HepG2 (cell line): ENCODE measurements around the gene NACAD. TPM values are rescaled to one million over a fixed set of nuclear protein-coding genes. Genes with fewer than 3 reads are reported as not detected.

Source experiments
- ATAC-seq: fragments of 200-7000 bp; cut with Tn5 transposase; 3 replicates; pipeline ENCODE4 v1.9.1; 2020; ENCODE audit warnings: mild to moderate bottlenecking, moderate library complexity
- BruUV-seq: library from RNA; stranded (reverse); fragments of 400-500 nt; replicated peaks from 2 replicates; lab custom pipeline; 2021; lab: Mats Ljungman, UMichigan
- CTCF ChIA-PET: fragments of 300-600 bp; formaldehyde crosslinking; extraction: SDS; loops from one replicate; lab custom pipeline; 2021; ENCODE audit warnings: low total read pairs, inconsistent platforms, low intra/inter-chr PET ratio; lab: Yijun Ruan, JAX
- POLR2A ChIA-PET: fragments of 350-600 bp; sonication (Branson Sonifier 250); formaldehyde crosslinking; loops from one replicate; lab custom pipeline; 2020; ENCODE audit warnings: antibody characterized with exemption, inconsistent platforms; lab: Yijun Ruan, JAX
- DNase-seq: peaks from one replicate; pipeline ENCODE4 v3.0.0-alpha.2; 2015; ENCODE audit warnings: low spot score
- FAIRE-seq: peaks from 3 replicates; lab custom pipeline; 2011; peaks lifted over from hg19 to GRCh38; lab: Jason Lieb, UNC
- H2AFZ ChIP-seq: one replicate; pipeline ENCODE4 v1.6.1; 2011; ENCODE audit warnings: low read length, inconsistent platforms
- H3K27ac ChIP-seq: fragments of 300-600 bp; 3 replicates; pipeline ENCODE4 v1.8.0; 2011; ENCODE audit warnings: mixed run types, mild to moderate bottlenecking, mixed read lengths, low read length, inconsistent platforms; ENCODE audit not compliant: insufficient read depth; ENCODE audit errors: extremely low read length
- H3K27me3 ChIP-seq, 2 experiments: fragments of 200-600 bp in 1 of 2; 2 replicates in 1 of 2; 3 replicates in 1 of 2; pipeline versions ENCODE4 v1.6.0 to v1.8.0; 2011; ENCODE audit warnings: low read length in 2 of 2, mild to moderate bottlenecking in 2 of 2, moderate library complexity in 2 of 2, inconsistent platforms in 1 of 2; ENCODE audit not compliant: insufficient read depth in 2 of 2, control insufficient read depth in 1 of 2
- H3K36me3 ChIP-seq, 2 experiments: fragments of 200-600 bp in 1 of 2; replicated peaks in 1 of 2; 2 replicates in 1 of 2; 3 replicates in 1 of 2; pipeline versions ENCODE4 v1.5.1 to v1.8.0; 2011; ENCODE audit warnings: low read length in 2 of 2, inconsistent platforms in 1 of 2; ENCODE audit not compliant: insufficient read depth in 2 of 2, control insufficient read depth in 1 of 2
- H3K4me1 ChIP-seq: 2 replicates; pipeline ENCODE4 v1.5.1; 2012; ENCODE audit warnings: low read length, inconsistent platforms; ENCODE audit not compliant: insufficient read depth
- H3K4me2 ChIP-seq: 2 replicates; pipeline ENCODE4 v1.6.0; 2011; ENCODE audit warnings: low read depth, low read length, inconsistent platforms
- H3K4me3 ChIP-seq, 3 experiments: fragments of 200-600 bp in 1 of 3; sonication (generic), shearing (Covaris generic) in 1 of 3; replicated peaks in 1 of 3; 2 replicates each; pipeline ENCODE4 v1.5.1; 2011 to 2016; ENCODE audit warnings: low read length in 3 of 3, inconsistent platforms in 2 of 3, low read depth in 2 of 3, mild to moderate bottlenecking in 2 of 3, control low read depth in 1 of 3, mixed read lengths in 1 of 3; ENCODE audit not compliant: insufficient read depth in 1 of 3
- H3K79me2 ChIP-seq: one replicate; pipeline ENCODE4 v1.6.1; 2011; ENCODE audit warnings: low read length, inconsistent platforms; ENCODE audit not compliant: insufficient read depth
- H3K9ac ChIP-seq: 2 replicates; pipeline ENCODE4 v1.6.0; 2011; ENCODE audit warnings: mild to moderate bottlenecking, low read depth, low read length, inconsistent platforms; ENCODE audit not compliant: insufficient read depth
- H3K9me3 ChIP-seq: 2 replicates; pipeline ENCODE4 v1.5.1; 2012; ENCODE audit warnings: mild to moderate bottlenecking, low read length
- H4K20me1 ChIP-seq: 2 replicates; pipeline ENCODE4 v1.6.0; 2011; ENCODE audit warnings: inconsistent platforms, mild to moderate bottlenecking, low read length, moderate library complexity; ENCODE audit not compliant: insufficient read depth
- GATA4 ChIP-seq: sonication (generic); IDR thresholded peaks from 2 replicates; pipeline ENCODE4 v1.6.1; 2016; ENCODE audit warnings: antibody characterized with exemption, low read depth, borderline replicate concordance
- HIVEP1 ChIP-seq: sonication (generic); formaldehyde crosslinking; IDR thresholded peaks from 2 replicates; pipeline ENCODE4 v1.4.0; 2020; ENCODE audit warnings: mild to moderate bottlenecking, missing genetic modification reagents
- KLF11 ChIP-seq: IDR thresholded peaks from 2 replicates; pipeline ENCODE4 v1.6.1; 2016; ENCODE audit warnings: missing compliant biosample characterization
- MLLT10 ChIP-seq: sonication (generic); formaldehyde crosslinking; IDR thresholded peaks from 2 replicates; pipeline ENCODE4 v1.4.0; 2020; ENCODE audit warnings: missing genetic modification reagents
- NFRKB ChIP-seq: fragments of 450-650 bp; IDR thresholded peaks from 2 replicates; pipeline ENCODE4 v1.6.1; 2017
- RNF2 ChIP-seq: fragments of 450-650 bp; conservative IDR thresholded peaks from 2 replicates; pipeline ENCODE4 v1.6.1; 2016; ENCODE audit warnings: low read depth
- SP5 ChIP-seq: IDR thresholded peaks from 2 replicates; pipeline ENCODE4 v1.6.1; 2016; ENCODE audit warnings: low read depth, borderline replicate concordance
- ZFP62 ChIP-seq: sonication (generic); formaldehyde crosslinking; IDR thresholded peaks from 2 replicates; pipeline ENCODE4 v1.4.0; 2020; ENCODE audit warnings: missing genetic modification reagents
- ZNF329 ChIP-seq: sonication (generic); formaldehyde crosslinking; IDR thresholded peaks from 2 replicates; pipeline ENCODE4 v1.9.0; 2021; ENCODE audit warnings: low read depth, mild to moderate bottlenecking, missing genetic modification reagents
- ZNF660 ChIP-seq: sonication (generic); formaldehyde crosslinking; IDR thresholded peaks from 2 replicates; pipeline ENCODE4 v1.5.1; 2020; ENCODE audit warnings: mild to moderate bottlenecking, low read depth, missing genetic modification reagents, borderline replicate concordance
- WGBS: methylation state at CpG from one replicate; pipeline ENCODE4 v1.1.6; 2017; ENCODE audit warnings: low lambda C conversion rate; 5-methylcytosine and 5-hydroxymethylcytosine counted together
- in situ Hi-C: cut with HindIII; loops from 2 replicates; pipeline ENCODE4 v1.10.0; 2017; ENCODE audit warnings: low pct_unique_long_range_greater_than_20kb; ENCODE audit not compliant: extremely low pct_ligation_motif_present
- intact Hi-C: fragments of 100-400 bp; cut with micrococcal nuclease; formaldehyde crosslinking; loops from one replicate; pipeline ENCODE4 v1.10.0; 2022; ENCODE audit not compliant: unreplicated experiment
- polyA plus RNA-seq, 8 experiments: library from polyadenylated mRNA; depleted of rRNA in 3 of 8; stranded (reverse) in 7 of 8; unstranded in 1 of 8; fragments of >200 nt; fragmentation: Illumina TruSeq in 4 of 8; extraction: Trizol in 4 of 8; gene quantifications; 2 replicates each; pipeline versions ENCODE4 v1.2.1 to v1.2.3, GENCODE V29; 2011 to 2016; ENCODE audit warnings: low read depth in 4 of 8, missing spikeins in 1 of 8, mixed read lengths in 1 of 8; ENCODE audit not compliant: insufficient read depth in 1 of 8
- total RNA-seq, 5 experiments: library from RNA; depleted of rRNA; stranded (reverse); fragments of >200 nt; fragmentation: Illumina TruSeq; extraction: Trizol; gene quantifications; 2 replicates each; pipeline ENCODE4 v1.2.3, GENCODE V29; 2016; ENCODE audit warnings: low read depth in 1 of 5
- TF ChIP-seq, protein P1 (sequence below): sonication (generic); formaldehyde crosslinking; IDR thresholded peaks from 2 replicates; pipeline ENCODE4 v1.4.0; 2020; ENCODE audit warnings: missing genetic modification reagents

NACAD gene
- total and polyA plus RNA-seq, 2 of the 13 experiments (the other 11 are each of a cell fraction or from before 2014, with no cell fraction given), result 0.04 TPM; not detected in 1

DNA sequence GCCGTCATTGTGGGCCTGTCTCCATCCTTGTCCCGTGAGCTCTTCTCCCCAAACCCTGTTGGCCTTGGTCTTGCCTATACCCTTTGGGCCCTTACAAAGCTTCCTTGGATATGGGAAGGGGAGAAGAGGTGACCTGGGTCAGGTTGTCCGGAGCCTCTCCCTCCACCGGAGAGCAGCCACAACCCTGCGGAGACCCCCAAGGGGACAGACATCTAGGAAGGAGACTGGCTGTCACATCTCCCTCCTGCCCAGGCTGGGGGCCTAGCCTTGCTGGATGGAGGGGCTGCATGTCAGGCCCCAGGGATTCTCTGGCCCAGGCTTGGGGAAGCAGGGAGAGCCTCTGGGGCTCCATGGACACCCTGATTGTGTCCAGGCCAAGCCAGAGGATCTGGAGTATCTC, 11.8 kb downstream of the NACAD start:
- peaks cover 4 to 16% of the 10 kb centered on the region in 2 experiments; a peak in 3 of 5 replicates for H3K36me3 ChIP-seq
- in situ Hi-C loops, result no loop called here
- H3K4me2 ChIP-seq, result no peak overlapping the region
- H2AFZ ChIP-seq, result no peak overlapping the region
- H3K79me2 ChIP-seq, result no peaks in the 10 kb centered on the region
- H3K9me3 ChIP-seq, result no peaks in the 10 kb centered on the region
- no peak overlapping the region for H3K9ac ChIP-seq
- no peak overlapping the region for H3K4me3 ChIP-seq
- no TSS peak for BruUV-seq
- TF ChIP-seq KLF11 (CRISPR knock-in tag) (no peak), NFRKB (no peak), HIVEP1 (CRISPR knock-in tag) (no peak), GATA4 (no peak), ZNF329 (CRISPR knock-in tag) (no peak), RNF2 (no peak), MLLT10 (no peak), ZNF660 (CRISPR knock-in tag) (no peak), ZFP62 (CRISPR knock-in tag) (no peak), SP5 (CRISPR knock-in tag) (no peak)
- TF ChIP-seq, protein P1, sequence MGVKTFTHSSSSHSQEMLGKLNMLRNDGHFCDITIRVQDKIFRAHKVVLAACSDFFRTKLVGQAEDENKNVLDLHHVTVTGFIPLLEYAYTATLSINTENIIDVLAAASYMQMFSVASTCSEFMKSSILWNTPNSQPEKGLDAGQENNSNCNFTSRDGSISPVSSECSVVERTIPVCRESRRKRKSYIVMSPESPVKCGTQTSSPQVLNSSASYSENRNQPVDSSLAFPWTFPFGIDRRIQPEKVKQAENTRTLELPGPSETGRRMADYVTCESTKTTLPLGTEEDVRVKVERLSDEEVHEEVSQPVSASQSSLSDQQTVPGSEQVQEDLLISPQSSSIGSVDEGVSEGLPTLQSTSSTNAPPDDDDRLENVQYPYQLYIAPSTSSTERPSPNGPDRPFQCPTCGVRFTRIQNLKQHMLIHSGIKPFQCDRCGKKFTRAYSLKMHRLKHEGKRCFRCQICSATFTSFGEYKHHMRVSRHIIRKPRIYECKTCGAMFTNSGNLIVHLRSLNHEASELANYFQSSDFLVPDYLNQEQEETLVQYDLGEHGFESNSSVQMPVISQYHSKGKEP (CRISPR knock-in tag), result no peak
- ATAC-seq (no peak), FAIRE-seq (no peak), DNase-seq (no peak)
- CTCF ChIA-PET, result no interaction called here
- H3K27me3 ChIP-seq, result peaks cover 0 to 3% of the 10 kb centered on the region in 2 experiments; a peak in 1 of 5 replicates
- no peaks in the 10 kb centered on the region for H4K20me1 ChIP-seq
- H3K27ac ChIP-seq, result no peak overlapping the region
- WGBS, result 96% methylated on average over 4 of the region's 5 CpGs
- H3K4me1 ChIP-seq, result no peaks in the 10 kb centered on the region
- intact Hi-C loops, result no loop called here
- POLR2A ChIA-PET, result no interaction called here
